ENCODE results near the gene NMT1. TPM values are rescaled to one million over a fixed set of nuclear protein-coding genes. Genes with fewer than 3 reads are reported as not detected.
A peak's percentile ranks its signal among the peaks of the same experiment; 100 is the strongest.

The NMT1 gene
- polyA plus RNA-seq, 1 of the 3 experiments (the other 2 are of a cell fraction) = 30.1 TPM

DNA sequence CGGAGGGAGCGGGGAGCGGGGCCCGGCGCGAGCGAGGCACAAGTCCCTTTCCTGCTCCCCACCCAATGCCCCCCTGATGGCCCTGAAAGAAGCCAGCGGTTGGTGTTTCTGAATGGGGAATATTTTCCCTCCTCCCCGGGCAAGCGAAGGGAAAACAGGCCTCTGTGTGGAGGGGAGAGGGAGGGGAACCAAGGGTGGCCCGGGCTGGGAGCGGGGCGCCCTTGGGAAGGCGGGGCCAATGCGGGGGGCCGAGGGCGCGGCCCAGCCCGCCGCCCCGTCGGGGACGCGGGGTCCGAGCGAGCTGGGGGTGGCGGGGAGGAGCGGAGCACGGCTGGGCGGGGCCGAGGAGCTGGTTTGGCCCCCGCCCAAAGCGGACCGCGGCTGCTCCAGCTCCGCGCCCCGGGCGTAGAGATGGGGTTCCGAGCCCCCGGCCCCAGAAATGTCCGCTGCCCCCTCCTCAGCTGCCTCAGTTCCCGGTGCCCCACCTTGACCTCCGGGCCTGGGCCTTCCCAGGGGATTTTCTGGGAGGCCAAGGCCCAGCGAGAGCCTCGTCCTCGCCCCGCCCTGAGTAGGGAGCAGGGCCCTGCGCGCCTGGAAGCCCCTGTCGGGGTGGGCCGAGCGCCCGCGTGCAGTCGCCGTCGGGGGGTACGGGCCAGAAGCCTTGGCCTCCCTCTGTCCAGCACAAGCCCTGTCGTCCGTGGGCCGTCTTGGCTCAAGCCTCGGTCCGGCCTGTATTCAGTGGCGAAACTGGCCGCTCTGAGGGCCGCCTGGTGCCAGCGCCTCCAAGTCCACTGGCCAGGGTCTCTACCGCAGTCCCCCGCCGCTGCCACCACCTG, 83.3 kb downstream of the NMT1 start:
- peaks cover 8 to 11% of the 10 kb centered on the region in 2 experiments; a peak in 2 of 4 replicates for H3K4me1 ChIP-seq (ENCODE audit: control insufficient read depth in 1 of 2, insufficient read depth in 2 of 2, low read depth in 1 of 2, low read length in 1 of 2)
- peaks cover 5% of the 10 kb centered on the region for H4K20me1 ChIP-seq (ENCODE audit: insufficient read depth)
- H3K9ac ChIP-seq = no peak overlapping the region
- no peaks in the 10 kb centered on the region for H3K9me2 ChIP-seq
- peaks cover 29% of the 10 kb centered on the region for H3F3A ChIP-seq (replicated peaks; ENCODE audit: insufficient read depth)
- H2AFZ ChIP-seq (ENCODE audit: low read depth) = no peak overlapping the region
- no peak overlapping the region for H3K4me2 ChIP-seq
- TF ChIP-seq, protein P1, sequence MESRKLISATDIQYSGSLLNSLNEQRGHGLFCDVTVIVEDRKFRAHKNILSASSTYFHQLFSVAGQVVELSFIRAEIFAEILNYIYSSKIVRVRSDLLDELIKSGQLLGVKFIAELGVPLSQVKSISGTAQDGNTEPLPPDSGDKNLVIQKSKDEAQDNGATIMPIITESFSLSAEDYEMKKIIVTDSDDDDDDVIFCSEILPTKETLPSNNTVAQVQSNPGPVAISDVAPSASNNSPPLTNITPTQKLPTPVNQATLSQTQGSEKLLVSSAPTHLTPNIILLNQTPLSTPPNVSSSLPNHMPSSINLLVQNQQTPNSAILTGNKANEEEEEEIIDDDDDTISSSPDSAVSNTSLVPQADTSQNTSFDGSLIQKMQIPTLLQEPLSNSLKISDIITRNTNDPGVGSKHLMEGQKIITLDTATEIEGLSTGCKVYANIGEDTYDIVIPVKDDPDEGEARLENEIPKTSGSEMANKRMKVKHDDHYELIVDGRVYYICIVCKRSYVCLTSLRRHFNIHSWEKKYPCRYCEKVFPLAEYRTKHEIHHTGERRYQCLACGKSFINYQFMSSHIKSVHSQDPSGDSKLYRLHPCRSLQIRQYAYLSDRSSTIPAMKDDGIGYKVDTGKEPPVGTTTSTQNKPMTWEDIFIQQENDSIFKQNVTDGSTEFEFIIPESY (IDR thresholded peaks at IDR 0.05; ENCODE audit: borderline replicate concordance, low read depth) = no peak
- DNase-seq = peak; percentile 21
- POLR2A ChIA-PET = no interaction called here
- H3K27ac ChIP-seq (ENCODE audit: low read depth in 2 of 2, low read length in 1 of 2) = no peak overlapping the region
- no peaks in the 10 kb centered on the region for H3K36me3 ChIP-seq (replicated peaks in 1 of 2; ENCODE audit: control insufficient read depth in 1 of 2, insufficient read depth in 2 of 2, low read length in 1 of 2)
- no peaks in the 10 kb centered on the region for H3K9me3 ChIP-seq
- CTCF ChIA-PET = interaction anchor here (0.8 to 10.6 kb wide), 2 partner anchors 10 to 45 kb away, joined by 3 to 209 read pairs; partner anchors contain the start of genes ACBD4 and PLCD3
- no peak overlapping the region for H3K4me3 ChIP-seq (ENCODE audit: low read depth in 2 of 2, low read length in 1 of 2)
- H3K79me2 ChIP-seq (ENCODE audit: insufficient read depth) = peaks cover 17% of the 10 kb centered on the region
- whole genome bisulfite sequencing (ENCODE audit: low lambda C conversion rate) = 92% methylated on average over 48 of the region's 71 CpGs
- no peaks in the 10 kb centered on the region for H3K27me3 ChIP-seq (ENCODE audit: insufficient read depth)

DNA sequence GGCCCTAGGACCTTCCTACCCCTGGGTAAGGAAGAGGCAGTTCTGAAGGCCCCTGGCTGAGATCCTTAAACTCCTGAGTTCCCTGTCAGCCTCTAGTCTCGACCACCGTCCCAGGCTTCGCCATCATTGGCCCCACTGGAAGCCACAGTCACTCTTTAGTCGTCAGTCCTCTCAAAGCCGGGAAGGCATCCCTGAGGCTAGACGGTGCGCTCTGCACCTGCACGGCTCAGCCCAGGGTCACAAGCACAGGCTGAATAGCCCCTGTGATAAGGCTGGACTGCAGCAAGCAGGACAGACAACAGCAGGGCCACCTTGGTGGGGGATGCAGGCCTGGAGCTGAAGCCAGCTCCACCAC, 83.9 kb downstream of the NMT1 start:
- Histone ChIP-seq H3K9me3 (no peaks in the 10 kb centered on the region), H3K79me2 (ENCODE audit: insufficient read depth) (peaks cover 23% of the 10 kb centered on the region), H3K4me2 (no peak overlapping the region), H3K4me3 (ENCODE audit: low read depth in 2 of 2, low read length in 1 of 2) (no peak overlapping the region), H3K27me3 (ENCODE audit: insufficient read depth) (no peaks in the 10 kb centered on the region), H3F3A (replicated peaks; ENCODE audit: insufficient read depth) (peaks cover 30% of the 10 kb centered on the region), H3K9me2 (no peaks in the 10 kb centered on the region), H3K9ac (no peak overlapping the region), H3K27ac (ENCODE audit: low read depth in 2 of 2, low read length in 1 of 2) (no peak overlapping the region), H4K20me1 (ENCODE audit: insufficient read depth) (peaks cover 9% of the 10 kb centered on the region), H3K36me3 (replicated peaks in 1 of 2; ENCODE audit: control insufficient read depth in 1 of 2, insufficient read depth in 2 of 2, low read length in 1 of 2) (peaks cover 0 to 2% of the 10 kb centered on the region in 2 experiments), H2AFZ (ENCODE audit: low read depth) (no peak overlapping the region), H3K4me1 (ENCODE audit: control insufficient read depth in 1 of 2, insufficient read depth in 2 of 2, low read depth in 1 of 2, low read length in 1 of 2) (peaks cover 8 to 11% of the 10 kb centered on the region in 2 experiments; a peak in 2 of 4 replicates)
- no peak for DNase-seq
- POLR2A ChIA-PET = interaction anchor here (1.6 kb wide), 1 partner anchor 9 kb away, joined by 8 read pairs; the partner anchor contains the start of gene ACBD4
- 97% methylated on average over 8 of the region's 8 CpGs for WGBS (ENCODE audit: low lambda C conversion rate)
- CTCF ChIA-PET = interaction anchor here (1.6 to 10.6 kb wide), 3 partner anchors 11 to 53 kb away, joined by 5 to 209 read pairs (median 12); partner anchors contain the start of genes ACBD4 and PLCD3
- TF ChIP-seq TCF12 (IDR thresholded peaks at IDR 0.05) = no peak
- TF ChIP-seq FOXM1 (IDR thresholded peaks at IDR 0.05; ENCODE audit: low read depth) = no peak
- no peak for TF ChIP-seq RFX5 (IDR thresholded peaks at IDR 0.05; ENCODE audit: low read length)
- no peak for TF ChIP-seq FOSL2 (IDR thresholded peaks at IDR 0.05; ENCODE audit: borderline replicate concordance, low read depth)
- TF ChIP-seq EZH2phosphoT487 (IDR thresholded peaks at IDR 0.05; ENCODE audit: borderline replicate concordance, low read depth) = no peak
- TF ChIP-seq, protein P2, sequence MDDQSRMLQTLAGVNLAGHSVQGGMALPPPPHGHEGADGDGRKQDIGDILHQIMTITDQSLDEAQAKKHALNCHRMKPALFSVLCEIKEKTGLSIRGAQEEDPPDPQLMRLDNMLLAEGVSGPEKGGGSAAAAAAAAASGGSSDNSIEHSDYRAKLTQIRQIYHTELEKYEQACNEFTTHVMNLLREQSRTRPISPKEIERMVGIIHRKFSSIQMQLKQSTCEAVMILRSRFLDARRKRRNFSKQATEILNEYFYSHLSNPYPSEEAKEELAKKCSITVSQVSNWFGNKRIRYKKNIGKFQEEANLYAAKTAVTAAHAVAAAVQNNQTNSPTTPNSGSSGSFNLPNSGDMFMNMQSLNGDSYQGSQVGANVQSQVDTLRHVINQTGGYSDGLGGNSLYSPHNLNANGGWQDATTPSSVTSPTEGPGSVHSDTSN (IDR thresholded peaks at IDR 0.05) = no peak
- no peak for TF ChIP-seq TEAD4 (IDR thresholded peaks at IDR 0.05; ENCODE audit: borderline replicate concordance, insufficient read depth)
- no peak for TF ChIP-seq NFIC (IDR thresholded peaks at IDR 0.05; ENCODE audit: borderline replicate concordance)
- no peak for TF ChIP-seq MXI1 (IDR thresholded peaks at IDR 0.05; ENCODE audit: low read depth, low read length)
- no peak for TF ChIP-seq POLR2AphosphoS5 (IDR thresholded peaks at IDR 0.05; ENCODE audit: low read depth, low read length)
- TF ChIP-seq CHD2 (IDR thresholded peaks at IDR 0.05; ENCODE audit: low read length, partially characterized antibody) = no peak
- TF ChIP-seq, protein P3, sequence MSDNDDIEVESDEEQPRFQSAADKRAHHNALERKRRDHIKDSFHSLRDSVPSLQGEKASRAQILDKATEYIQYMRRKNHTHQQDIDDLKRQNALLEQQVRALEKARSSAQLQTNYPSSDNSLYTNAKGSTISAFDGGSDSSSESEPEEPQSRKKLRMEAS (IDR thresholded peaks at IDR 0.05; ENCODE audit: low read depth) = no peak
- TF ChIP-seq, protein P1 (IDR thresholded peaks at IDR 0.05; ENCODE audit: borderline replicate concordance, low read depth) = no peak
- no peak for TF ChIP-seq MEF2A (IDR thresholded peaks at IDR 0.05; ENCODE audit: borderline replicate concordance, low read depth)
- TF ChIP-seq ELF1 (IDR thresholded peaks at IDR 0.05) = no peak
- no peak for TF ChIP-seq YY1 (IDR thresholded peaks at IDR 0.05; ENCODE audit: low read depth)

Data from SK-N-SH (cell line).